ENCODE measurements around the gene ACADVL. TPM values are rescaled to one million over a fixed set of nuclear protein-coding genes. Genes with fewer than 3 reads are reported as not detected.
A peak's percentile ranks its signal among the peaks of the same experiment; 100 is the strongest.

Gene ACADVL
- total and polyA plus RNA-seq, 4 donors, result 158 to 774 (median 545) TPM

DNA sequence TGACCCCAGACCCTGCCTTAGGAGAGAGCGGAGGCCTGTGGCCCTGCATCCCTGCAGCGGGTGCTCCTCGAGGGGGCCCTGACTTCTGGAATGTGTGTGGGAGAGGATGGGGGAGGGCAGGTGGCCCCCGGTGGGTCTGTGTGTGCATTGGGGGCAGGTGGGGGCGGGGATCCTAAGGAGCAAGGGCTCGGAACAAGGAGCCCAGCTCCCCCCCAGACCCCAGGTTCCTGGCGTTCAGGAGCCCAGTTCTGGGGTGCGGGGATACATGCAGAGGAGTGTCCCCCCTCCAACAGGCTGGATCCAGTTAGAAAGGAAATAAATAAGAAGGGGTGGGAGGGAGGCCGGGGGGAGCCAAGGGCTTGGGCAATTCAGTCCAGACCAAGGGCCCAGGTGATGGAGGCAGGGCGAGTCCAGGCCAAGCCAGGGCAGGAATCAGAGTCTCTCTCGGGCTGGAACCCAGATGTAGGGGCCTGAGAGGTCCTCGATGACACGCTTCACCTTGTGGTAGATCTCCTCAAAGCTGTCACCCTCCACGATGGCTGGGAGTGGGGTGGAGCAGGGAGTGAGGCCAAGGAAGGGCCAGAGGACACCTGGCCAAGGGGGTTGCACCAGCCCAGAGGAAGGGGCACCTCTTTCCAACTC, 29.3 kb upstream of the ACADVL start:
- H3K27me3 ChIP-seq (ENCODE audit: control insufficient read depth in 3 of 3, insufficient read depth in 3 of 3, low read length in 2 of 3), result no peaks in the 10 kb centered on the region
- TF ChIP-seq, protein P1, sequence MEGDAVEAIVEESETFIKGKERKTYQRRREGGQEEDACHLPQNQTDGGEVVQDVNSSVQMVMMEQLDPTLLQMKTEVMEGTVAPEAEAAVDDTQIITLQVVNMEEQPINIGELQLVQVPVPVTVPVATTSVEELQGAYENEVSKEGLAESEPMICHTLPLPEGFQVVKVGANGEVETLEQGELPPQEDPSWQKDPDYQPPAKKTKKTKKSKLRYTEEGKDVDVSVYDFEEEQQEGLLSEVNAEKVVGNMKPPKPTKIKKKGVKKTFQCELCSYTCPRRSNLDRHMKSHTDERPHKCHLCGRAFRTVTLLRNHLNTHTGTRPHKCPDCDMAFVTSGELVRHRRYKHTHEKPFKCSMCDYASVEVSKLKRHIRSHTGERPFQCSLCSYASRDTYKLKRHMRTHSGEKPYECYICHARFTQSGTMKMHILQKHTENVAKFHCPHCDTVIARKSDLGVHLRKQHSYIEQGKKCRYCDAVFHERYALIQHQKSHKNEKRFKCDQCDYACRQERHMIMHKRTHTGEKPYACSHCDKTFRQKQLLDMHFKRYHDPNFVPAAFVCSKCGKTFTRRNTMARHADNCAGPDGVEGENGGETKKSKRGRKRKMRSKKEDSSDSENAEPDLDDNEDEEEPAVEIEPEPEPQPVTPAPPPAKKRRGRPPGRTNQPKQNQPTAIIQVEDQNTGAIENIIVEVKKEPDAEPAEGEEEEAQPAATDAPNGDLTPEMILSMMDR (IDR thresholded peaks at IDR 0.05; ENCODE audit: control extremely low read depth, extremely low read depth), result no peak
- no peak for DNase-seq
- WGBS, 2 donors, result 87 to 92% methylated on average over 14 of the region's 14 CpGs
- no peak for ATAC-seq (ENCODE audit: insufficient read depth, low FRiP score)
- H3K4me1 ChIP-seq (ENCODE audit: control insufficient read depth in 5 of 5, insufficient read depth in 5 of 5, low read length in 5 of 5), result no peaks in the 10 kb centered on the region
- H3K9me3 ChIP-seq (ENCODE audit: control insufficient read depth in 4 of 4, insufficient read depth in 3 of 4, low read length in 3 of 4), result no peaks in the 10 kb centered on the region
- no peak overlapping the region for H3K9ac ChIP-seq (ENCODE audit: insufficient read depth in 1 of 2, low read length in 2 of 2)
- H3K4me3 ChIP-seq, result no peak overlapping the region
- no peak overlapping the region for H3K27ac ChIP-seq (ENCODE audit: low read depth in 1 of 2, low read length in 1 of 2)
- H3K36me3 ChIP-seq (ENCODE audit: control insufficient read depth in 4 of 4, insufficient read depth in 4 of 4, low read length in 4 of 4), result peaks cover 0 to 24% (median 13%) of the 10 kb centered on the region in 4 donors

DNA sequence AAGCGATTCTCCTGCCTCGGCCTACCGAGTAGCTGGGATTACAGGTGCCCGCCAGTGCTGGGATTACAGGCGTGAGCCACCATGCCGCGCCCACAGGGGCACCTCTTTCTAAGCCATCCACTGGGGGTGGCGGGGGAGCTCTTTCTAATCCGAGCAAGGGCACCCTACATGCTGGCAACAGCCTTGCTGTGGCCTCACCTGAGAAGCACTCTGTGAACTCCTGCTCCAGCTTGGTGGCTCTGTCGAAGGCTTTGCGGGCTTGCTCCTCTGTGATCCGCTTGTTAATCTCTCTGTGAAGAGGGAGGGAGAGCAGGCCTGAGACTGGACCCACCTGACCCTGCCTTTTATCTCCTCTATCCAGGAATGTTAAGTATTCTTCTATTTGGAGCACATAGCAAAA, 28.7 kb upstream of the ACADVL start:
- Histone ChIP-seq H3K4me3 (no peak overlapping the region), H3K4me1 (ENCODE audit: control insufficient read depth in 5 of 5, insufficient read depth in 5 of 5, low read length in 5 of 5) (no peaks in the 10 kb centered on the region), H3K27ac (ENCODE audit: low read depth in 1 of 2, low read length in 1 of 2) (no peak overlapping the region), H3K9ac (ENCODE audit: insufficient read depth in 1 of 2, low read length in 2 of 2) (no peak overlapping the region), H3K27me3 (ENCODE audit: control insufficient read depth in 3 of 3, insufficient read depth in 3 of 3, low read length in 2 of 3) (no peaks in the 10 kb centered on the region), H3K36me3 (ENCODE audit: control insufficient read depth in 4 of 4, insufficient read depth in 4 of 4, low read length in 4 of 4) (peaks cover 0 to 27% (median 17%) of the 10 kb centered on the region in 4 donors), H3K9me3 (ENCODE audit: control insufficient read depth in 4 of 4, insufficient read depth in 3 of 4, low read length in 3 of 4) (no peaks in the 10 kb centered on the region)
- WGBS, 2 donors, result 83 to 91% methylated on average over 12 of the region's 12 CpGs
- no peak for DNase-seq
- TF ChIP-seq, protein P1 (IDR thresholded peaks at IDR 0.05; ENCODE audit: control extremely low read depth, extremely low read depth), result no peak
- ATAC-seq (ENCODE audit: insufficient read depth, low FRiP score), result no peak

DNA sequence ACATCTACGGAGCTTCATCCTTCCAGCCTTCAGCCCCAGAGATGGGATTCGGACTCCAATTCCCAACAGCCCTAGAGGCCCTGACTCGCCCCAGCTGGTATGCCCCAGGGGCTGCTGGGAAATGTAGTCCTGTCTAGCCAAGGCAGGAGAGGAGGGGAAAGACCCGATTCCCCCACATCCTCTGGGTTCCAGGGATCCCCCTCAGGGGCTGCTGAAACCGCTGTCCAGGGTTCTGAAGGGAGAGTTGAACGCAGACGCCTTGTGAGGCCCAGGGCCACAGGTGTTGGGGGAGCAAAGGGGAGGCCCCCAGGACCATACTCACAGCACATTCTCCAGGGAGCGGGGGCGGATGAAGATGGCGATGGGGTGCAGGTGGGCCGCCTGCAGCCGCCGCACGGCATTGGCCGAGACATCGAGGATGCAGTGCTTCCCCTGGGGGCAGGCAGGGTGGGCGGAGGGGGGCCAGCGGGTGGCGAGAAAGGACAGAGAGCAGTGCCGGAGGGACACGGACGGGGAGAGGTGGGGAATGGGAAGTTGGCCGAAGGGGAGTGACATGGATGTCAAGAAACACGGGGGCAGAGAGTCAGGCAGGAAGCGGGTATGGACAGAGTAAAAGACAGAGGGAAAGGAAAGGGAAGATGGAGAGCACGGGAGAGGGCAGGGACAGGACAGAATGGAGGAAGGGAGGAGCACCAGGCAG, 28.0 kb upstream of the ACADVL start:
- 79 to 89% methylated on average over 26 of the region's 26 CpGs for WGBS, 2 donors
- DNase-seq, result peak; percentile 59 to 68 (median 67)
- no peak for ATAC-seq (ENCODE audit: insufficient read depth, low FRiP score)
- H3K9me3 ChIP-seq (ENCODE audit: control insufficient read depth in 4 of 4, insufficient read depth in 3 of 4, low read length in 3 of 4), result no peaks in the 10 kb centered on the region
- H3K4me1 ChIP-seq (ENCODE audit: control insufficient read depth in 5 of 5, insufficient read depth in 5 of 5, low read length in 5 of 5), result no peaks in the 10 kb centered on the region
- H3K4me3 ChIP-seq, result no peak overlapping the region
- no peak overlapping the region for H3K27ac ChIP-seq (ENCODE audit: low read depth in 1 of 2, low read length in 1 of 2)
- no peaks in the 10 kb centered on the region for H3K27me3 ChIP-seq (ENCODE audit: control insufficient read depth in 3 of 3, insufficient read depth in 3 of 3, low read length in 2 of 3)
- peaks cover 0 to 34% (median 23%) of the 10 kb centered on the region in 4 donors for H3K36me3 ChIP-seq (ENCODE audit: control insufficient read depth in 4 of 4, insufficient read depth in 4 of 4, low read length in 4 of 4)
- no peak overlapping the region for H3K9ac ChIP-seq (ENCODE audit: insufficient read depth in 1 of 2, low read length in 2 of 2)
- TF ChIP-seq, protein P1 (IDR thresholded peaks at IDR 0.05; ENCODE audit: control extremely low read depth, extremely low read depth), result no peak
